Peyer's patch (tissue), 4 donors: ENCODE measurements around the gene GALNT1.

Source experiments
- CTCF ChIP-seq, 6 experiments: fragments of 450-650 bp in 4 of 6; fragments of 200-600 bp in 2 of 6; sonication (generic) in 1 of 6; IDR thresholded peaks; one replicate each; pipeline ENCODE4 v1.5.1; 2017 to 2019; ENCODE audit warnings: antibody characterized with exemption in 6 of 6, mild to moderate bottlenecking in 3 of 6, moderate library complexity in 1 of 6
- POLR2A ChIP-seq, 2 donors: fragments of 450-650 bp; IDR thresholded peaks; one replicate each; pipeline ENCODE4 v1.5.1; 2017; ENCODE audit warnings: antibody characterized with exemption in 2 of 2, mild to moderate bottlenecking in 2 of 2, moderate library complexity in 2 of 2

- TF ChIP-seq CTCF (IDR thresholded peaks at IDR 0.05) = no peak
- TF ChIP-seq POLR2A (IDR thresholded peaks at IDR 0.05) = no peak
Observed at GRCh38 chr18:35542356-35542755, 39.2 kb upstream of the GALNT1 start.
